ENCODE results near the gene FAM199X. TPM values are rescaled to one million over a fixed set of nuclear protein-coding genes. Genes with fewer than 3 reads are reported as not detected.

FAM199X gene
- 25.5 and 27.5 TPM in 2 replicates for total RNA-seq

DNA sequence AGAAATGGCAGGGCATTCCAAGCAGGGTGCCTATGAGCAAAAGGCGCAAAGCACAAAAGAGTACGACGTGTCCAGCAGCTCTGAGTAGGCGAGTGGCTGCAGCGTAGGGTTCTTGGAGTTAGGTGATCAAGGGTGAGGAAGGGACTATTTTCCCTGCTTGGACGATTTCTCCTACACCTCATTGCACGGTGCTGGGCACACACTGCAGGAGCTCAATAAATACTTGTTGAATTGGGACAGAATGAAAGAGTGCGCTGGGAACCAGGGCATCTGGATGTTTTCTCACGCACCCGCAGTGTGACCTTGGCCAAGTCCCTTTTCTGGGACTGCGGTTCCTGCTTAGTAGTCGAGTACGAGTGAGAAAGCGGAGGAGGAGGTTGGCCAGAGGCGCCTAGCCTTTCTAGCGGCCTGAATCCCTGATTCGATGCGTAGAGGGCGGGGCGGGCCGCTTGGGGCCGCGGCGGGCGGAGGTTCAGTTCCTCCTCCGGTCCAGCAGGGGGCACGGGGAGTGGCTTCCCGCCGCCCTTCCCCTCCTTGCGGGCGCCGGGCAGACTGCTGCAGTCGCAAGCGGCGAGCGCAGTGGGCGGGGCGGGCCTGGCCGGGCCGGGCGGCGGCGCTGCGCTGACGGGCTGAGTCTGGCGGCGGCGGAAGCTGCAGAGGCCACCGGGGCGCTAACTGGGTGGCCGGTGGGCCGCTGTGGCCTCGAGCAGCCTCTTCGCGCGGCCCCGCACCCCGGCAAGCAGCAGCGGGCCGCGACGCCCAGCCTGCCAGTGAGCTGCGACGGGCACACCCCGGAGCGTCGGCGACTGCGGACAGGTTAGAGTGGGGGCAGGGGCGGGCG is at the start of gene FAM199X:
FAM199X (plus strand) TSS at position 560 of the 841 bp plus-strand sequence. CDS start 333 bp downstream, outside the sequence.

DNA sequence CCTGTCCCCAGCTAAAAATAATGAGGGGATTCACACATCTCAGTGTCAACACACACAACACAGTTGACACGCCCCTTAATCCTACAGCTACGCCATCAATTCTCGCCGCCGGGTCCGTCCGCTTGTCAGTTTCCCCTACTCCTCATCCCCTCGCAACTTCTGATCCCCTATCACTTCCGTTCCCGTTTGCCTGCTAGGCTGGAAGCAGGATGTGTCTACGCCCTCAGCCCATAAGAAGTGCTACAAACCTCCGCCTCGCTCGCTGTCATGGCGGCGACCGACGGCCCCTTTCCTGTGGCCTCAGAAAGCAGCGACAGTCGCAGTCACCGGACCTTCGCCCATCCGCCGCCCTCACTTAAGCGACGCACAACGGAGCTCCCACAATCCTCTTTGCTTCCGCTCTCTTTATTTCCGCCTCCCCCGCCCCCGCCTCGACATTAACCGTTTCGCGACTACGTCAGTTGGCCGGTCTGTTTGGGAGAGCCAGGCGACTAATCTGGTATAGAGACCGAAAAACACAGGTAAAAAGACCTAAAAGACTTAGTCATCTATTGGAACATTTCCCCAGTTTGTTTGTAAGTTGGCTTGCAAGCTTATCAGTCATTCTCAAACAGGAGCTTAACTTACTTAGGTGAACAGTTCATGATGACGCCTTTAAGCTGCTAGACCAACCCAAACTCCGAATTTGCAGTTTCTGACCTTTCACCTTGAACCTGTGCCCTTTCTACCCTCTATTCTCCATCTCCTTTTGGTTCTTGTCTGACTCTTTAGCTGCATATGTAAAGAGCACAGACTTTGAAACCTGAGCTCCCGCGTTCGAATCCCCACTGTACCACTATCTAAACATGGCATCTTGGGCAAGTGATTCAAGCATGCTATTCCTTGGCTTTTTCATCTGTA is 9.4 kb upstream of the FAM199X start, which contains the start of gene SLC25A53:
SLC25A53 (minus strand) TSS at position 380 of the 900 bp plus-strand sequence. CDS start 51,752 bp downstream, outside the sequence.

Other genes with a start within 250 kb of the FAM199X start
- 1.2 and 4.8 TPM in 2 replicates for gene TMSB15B, start 203.8 kb upstream of the FAM199X start, total RNA-seq
- gene H2BW1, start 152.7 kb upstream of the FAM199X start, total RNA-seq = not detected in 2 replicates
- not detected in 2 replicates for gene H2BW2, start 126.5 kb upstream of the FAM199X start, total RNA-seq
- gene TMSB15C, start 90.2 kb upstream of the FAM199X start, total RNA-seq = 3.6 TPM in 2 replicates
- 0.30 and 0.88 TPM in 2 replicates for gene ZCCHC18, start 53.9 kb upstream of the FAM199X start, total RNA-seq
- 9.1 and 9.8 TPM in 2 replicates for gene SLC25A53, start 9.4 kb upstream of the FAM199X start, total RNA-seq
- not detected in 2 replicates for gene ESX1, start 88.5 kb downstream of the FAM199X start, total RNA-seq

Data from smooth muscle cell of the umbilical artery (primary cell).